Activated CD4-positive, alpha-beta T cell treated with anti-CD3 and anti-CD28 coated beads for 4 hours (primary cell): ENCODE measurements around the gene LRFN3.
"Not testable (repeated sequence)": the region's sequence is repeated elsewhere in the genome, so short reads cannot be mapped to it uniquely, and the experiment has no call there.

Source experiments
- DNase-seq, 2 donors: peaks; one replicate each; pipeline ENCODE4 v3.0.0-alpha.2; 2020

Gene LRFN3, protein sequence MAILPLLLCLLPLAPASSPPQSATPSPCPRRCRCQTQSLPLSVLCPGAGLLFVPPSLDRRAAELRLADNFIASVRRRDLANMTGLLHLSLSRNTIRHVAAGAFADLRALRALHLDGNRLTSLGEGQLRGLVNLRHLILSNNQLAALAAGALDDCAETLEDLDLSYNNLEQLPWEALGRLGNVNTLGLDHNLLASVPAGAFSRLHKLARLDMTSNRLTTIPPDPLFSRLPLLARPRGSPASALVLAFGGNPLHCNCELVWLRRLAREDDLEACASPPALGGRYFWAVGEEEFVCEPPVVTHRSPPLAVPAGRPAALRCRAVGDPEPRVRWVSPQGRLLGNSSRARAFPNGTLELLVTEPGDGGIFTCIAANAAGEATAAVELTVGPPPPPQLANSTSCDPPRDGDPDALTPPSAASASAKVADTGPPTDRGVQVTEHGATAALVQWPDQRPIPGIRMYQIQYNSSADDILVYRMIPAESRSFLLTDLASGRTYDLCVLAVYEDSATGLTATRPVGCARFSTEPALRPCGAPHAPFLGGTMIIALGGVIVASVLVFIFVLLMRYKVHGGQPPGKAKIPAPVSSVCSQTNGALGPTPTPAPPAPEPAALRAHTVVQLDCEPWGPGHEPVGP

GRCh38 chr19:35935911-35936737 lies at the start of gene LRFN3:
LRFN3 (plus strand) TSS chr19:35936374; CDS start chr19:35939426, 3,052 bp downstream.
- DNase-seq: peak; percentile 56 to 63

- no peak for DNase-seq
These were observed 49.0 kb upstream of the LRFN3 start for GRCh38 chr19:35887197-35887596.

DNA sequence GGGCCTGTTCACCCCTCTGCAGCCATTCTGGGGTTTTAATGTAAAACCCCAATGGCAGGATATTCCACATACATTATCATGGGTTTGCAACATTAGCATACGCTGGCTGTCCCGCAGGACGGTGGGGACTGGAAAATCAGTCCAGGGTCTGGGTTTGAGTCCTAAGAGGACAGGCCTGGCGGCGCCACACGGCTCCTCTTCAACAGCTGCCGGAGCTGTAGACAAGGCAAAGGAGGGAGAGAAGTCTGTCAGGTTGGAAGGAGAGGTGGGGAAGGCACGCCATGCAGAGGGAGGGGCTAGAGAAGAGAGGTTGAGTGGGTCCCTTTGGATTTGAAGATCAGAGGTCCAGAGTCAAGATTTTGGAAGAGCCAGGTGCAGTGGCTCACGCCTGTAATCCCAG lies 47.8 kb upstream of the LRFN3 start:
- no peak for DNase-seq

- DNase-seq: no peak
These were observed 46.6 kb upstream of the LRFN3 start for GRCh38 chr19:35889370-35890112.

DNA sequence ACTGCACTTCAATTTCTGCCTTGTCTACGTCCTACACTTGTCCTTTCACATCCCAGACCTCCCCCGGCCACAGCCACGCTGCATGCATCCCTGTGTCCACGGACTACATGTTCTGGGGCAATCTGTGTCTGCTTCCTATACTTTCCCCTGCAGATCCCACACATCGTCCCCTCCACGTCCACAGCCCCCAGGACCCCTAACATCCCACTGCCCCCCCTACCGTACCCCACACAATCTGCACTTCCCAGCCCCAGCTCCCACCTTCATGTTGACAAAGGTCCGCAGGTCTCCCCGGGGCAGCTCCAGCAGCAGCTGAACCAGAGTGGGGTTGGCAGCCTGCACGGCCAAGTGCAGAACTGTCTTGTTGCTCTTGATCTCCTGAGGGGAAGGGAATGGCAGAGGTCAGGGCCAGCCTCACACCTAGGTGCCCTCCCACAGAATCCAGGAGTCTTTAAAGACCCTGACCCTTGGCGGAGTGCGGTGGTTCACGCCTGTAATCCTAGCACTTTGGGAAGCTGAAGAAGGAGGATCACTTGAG lies 46.0 kb upstream of the LRFN3 start:
- DNase-seq: no peak

- DNase-seq: not testable (repeated sequence)
These were observed 44.4 kb upstream of the LRFN3 start for GRCh38 chr19:35891819-35892218.

- no peak for DNase-seq
These were observed 41.8 kb upstream of the LRFN3 start for GRCh38 chr19:35894342-35894741.

DNA sequence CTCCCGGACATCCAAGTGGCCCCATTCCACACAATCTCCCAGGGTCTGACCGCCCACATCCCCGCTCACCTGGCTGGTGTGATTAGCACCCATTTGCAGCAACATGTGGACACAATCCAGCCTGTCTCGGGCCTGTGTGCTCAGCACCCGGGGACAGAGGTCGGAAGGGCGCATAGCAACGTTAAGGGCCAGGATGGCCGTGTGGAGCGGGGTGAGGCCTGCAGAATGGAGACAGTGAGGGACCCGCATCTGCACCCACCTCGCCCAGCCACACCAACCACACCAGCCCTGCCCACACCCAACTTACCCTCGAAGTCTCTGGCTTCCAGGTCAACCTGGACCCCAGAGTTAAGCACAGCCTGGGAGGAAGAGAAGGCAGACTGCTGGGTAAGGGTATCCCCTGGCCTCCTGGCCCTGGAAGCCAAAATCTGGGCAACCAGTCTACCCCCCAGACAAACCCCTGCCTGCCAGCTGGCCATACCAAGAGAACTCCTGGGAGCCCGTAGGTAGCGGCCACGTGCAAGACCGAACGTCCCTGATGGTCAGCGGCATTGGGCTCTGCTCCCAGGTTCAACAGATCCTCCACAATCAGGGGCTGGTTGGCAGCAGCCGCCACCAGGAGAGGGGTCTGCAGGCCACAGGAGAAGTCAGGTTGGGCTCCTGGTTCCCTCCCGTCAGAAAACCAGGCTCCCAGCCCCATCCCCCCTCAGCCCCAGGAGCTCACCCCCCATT lies 40.1 kb upstream of the LRFN3 start:
- no peak for DNase-seq

- DNase-seq: no peak
These were observed 39.5 kb upstream of the LRFN3 start for GRCh38 chr19:35896643-35897040.

- DNase-seq: no peak
These were observed 38.3 kb upstream of the LRFN3 start for GRCh38 chr19:35897706-35898451.

DNA sequence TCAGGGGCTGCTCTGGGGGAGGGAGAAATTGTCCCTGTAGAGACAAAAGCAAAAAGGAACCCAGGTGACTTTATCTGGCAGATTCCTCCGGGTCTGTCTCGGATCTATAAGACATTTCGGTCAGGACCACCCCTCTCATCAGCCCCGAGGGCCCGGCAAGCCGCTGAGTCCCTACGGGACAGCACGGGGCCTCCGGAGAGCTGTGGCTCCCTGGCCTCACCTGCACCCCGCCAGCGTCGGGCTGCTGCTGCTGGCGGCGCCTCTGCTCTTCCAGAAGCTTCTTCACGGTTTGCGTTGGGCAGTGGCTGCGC lies 37.7 kb upstream of the LRFN3 start:
- DNase-seq: peak in 1 of 2 donors; percentile 20

GRCh38 chr19:35899547-35900214 lies 36.5 kb upstream of the LRFN3 start:
- peak; percentile 89 to 90 for DNase-seq

DNA sequence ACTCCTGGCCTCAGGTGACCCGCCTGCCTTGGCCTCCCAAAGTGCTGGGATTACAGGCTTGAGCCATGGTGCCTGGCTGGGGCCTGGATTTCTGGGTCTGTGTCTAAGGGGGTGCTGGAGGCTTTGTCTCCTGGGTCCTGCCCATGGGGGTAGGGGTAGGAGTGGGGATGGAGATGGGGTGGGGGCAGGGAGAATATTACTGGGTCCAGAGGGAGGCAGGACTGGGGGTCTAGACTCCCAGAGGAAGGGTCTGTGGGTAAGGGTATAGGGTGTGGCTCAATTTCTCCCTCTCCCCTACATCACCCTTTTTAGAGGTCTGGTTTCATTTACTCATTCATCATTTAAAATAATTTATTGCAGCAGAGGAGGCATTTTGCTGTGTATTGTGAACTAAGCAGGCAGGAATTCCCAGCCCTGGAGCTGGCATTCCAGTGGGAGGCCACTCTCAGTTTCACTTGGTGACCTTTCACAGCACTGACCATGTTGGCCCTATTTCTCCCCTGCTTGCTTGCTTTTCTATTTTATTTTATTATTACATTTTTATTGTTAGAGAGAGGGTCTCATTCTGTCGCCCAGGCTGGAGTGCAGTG lies 35.0 kb upstream of the LRFN3 start:
- no peak for DNase-seq

GRCh38 chr19:35901854-35902661 lies 34.1 kb upstream of the LRFN3 start, which contains the start of gene HCST:
HCST (plus strand) TSS chr19:35902529; CDS start chr19:35902594, 65 bp downstream.
- DNase-seq: peak in 1 of 2 donors; percentile 38

- no peak for DNase-seq
These were observed 33.2 kb upstream of the LRFN3 start for GRCh38 chr19:35902870-35903475.

DNA sequence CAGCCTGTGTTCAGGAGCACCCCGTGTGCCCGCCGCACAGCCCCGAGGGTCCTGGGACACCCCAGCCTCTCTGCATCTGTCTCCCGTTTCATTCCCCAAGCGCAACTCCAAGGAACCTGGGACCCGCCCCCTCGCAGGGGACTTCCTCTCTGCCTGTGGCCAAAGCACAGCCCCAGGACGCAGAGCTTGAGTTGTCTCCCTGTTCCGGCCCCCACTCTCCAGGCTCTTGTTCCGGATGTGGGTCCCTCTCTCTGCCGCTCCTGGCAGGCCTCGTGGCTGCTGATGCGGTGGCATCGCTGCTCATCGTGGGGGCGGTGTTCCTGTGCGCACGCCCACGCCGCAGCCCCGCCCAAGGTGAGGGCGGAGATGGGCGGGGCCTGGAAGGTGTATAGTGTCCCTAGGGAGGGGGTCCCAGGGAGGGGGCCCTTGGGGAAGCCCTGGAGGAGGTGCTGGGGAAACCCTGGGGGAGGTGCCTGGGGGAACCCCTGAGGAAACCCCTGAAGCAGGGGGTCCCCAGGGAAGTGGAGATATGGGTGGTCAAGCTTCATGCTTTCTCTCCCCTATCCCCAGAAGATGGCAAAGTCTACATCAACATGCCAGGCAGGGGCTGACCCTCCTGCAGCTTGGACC lies 32.5 kb upstream of the LRFN3 start:
- DNase-seq: peak; percentile 93 to 96

- no peak for DNase-seq
These were observed 31.7 kb upstream of the LRFN3 start for GRCh38 chr19:35904311-35905068.
